HG02973 (cell line): ENCODE data around the gene FAM229A.

Experiments used
- ATAC-seq: cut with Tn5 transposase; IDR thresholded peaks from one replicate; pipeline ENCODE4 v1.9.1; 2021; ENCODE audit warnings: moderate library complexity; ENCODE audit not compliant: unreplicated experiment

FAM229A gene

GRCh38 chr1:32350785-32351398 lies 11.4 kb downstream of the FAM229A start:
- peak; percentile 32 for ATAC-seq

GRCh38 chr1:32349211-32349708 lies 13.0 kb downstream of the FAM229A start:
- ATAC-seq, result no peak

DNA sequence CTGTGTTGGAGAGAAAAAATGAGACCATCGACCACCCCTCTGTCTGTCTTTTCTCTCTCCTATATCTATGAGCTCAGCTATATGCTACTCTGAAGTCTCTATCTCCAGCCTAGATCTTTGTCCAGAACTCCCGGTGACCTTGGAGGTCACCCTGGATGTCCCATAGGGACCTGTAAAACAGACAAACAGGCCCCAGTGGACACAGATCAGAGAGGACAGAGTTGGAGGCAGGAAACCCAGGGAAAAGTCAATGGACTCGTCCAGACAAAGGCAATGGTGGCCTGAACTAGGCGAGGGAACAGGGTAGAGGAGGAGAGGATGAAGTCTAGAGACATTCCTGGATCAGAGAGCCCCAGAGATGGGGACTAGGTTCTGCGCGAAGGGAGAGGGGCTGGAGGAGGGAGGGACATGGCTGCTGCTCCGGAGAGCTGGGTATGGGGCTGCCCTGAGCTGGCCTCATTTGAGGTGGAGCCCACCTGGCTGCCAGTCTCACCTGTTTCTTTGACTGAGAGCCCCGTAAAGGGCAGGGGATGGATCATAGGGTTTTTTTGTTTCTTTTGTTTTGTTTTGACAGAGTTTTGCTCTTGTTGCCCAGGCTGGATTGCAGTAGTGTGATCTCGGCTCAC lies 15.6 kb downstream of the FAM229A start:
- ATAC-seq, result no peak

GRCh38 chr1:32345289-32345827 lies 16.9 kb downstream of the FAM229A start:
- no peak for ATAC-seq

DNA sequence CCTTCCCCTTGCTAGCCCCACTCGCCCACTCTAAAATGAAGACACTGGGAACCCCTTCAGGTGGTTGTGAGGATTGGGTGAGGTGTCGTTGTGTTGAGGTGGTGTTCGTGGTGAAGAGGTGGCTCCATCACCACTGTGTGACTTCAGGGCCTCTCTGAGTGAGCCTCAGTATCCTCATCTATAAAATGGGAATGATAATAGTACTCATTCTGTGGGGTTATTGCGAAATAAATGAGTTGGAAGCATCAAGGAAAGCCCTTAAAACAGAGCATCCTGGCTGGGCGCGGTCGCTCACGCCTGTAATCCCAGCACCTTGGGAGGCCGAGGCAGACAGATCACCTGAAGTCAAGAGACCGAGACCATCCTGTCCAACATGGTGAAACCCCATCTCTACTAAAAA lies 19.6 kb downstream of the FAM229A start:
- ATAC-seq, result no peak

DNA sequence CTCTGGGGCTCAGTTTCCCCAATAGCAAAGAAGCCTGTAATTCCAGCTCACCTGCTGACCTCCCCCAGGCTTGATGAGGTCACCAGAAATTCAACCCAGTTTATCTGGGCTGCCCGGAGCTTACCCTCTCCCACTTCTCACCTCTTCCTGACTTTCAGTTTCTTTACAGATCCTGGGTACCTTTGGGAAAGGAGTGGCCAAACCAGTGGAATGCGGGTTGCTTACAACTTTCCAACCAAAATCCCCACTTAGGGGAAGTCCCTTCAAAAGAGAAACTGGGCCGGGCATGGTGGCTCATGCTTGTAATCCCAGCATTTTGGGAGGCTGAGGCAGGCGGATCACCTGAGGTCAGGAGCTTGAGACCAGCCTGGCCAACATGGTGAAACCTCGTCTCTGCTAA lies 20.3 kb downstream of the FAM229A start:
- ATAC-seq, result no peak

DNA sequence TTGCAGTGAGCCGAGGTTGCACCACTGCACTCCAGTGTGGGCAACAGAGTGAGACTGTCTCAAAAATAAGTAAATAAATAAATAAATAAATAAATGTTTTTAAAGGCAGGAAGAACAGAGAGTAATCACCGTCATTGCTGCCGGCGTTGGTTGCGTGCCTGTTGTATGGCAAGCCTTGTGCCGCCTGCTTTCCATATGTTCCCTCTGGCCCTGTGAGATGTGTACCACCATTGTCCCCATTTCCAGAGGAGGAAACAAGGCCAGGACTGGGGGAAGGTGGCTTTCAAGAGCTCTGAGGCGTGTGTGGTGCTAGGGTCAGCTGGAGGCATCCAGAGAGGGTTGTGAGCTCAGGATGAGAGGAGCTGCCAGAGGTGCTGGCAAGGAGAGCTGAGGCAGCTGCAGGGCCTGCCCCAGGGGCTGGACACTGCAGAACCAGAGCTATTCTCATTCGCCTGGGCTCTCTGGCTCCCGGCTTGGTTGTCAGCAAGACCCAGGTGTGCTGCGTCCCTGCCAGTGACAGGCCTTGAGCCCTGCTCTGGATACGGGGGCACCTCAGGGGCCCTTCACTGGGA lies 21.0 kb downstream of the FAM229A start:
- ATAC-seq, result no peak

DNA sequence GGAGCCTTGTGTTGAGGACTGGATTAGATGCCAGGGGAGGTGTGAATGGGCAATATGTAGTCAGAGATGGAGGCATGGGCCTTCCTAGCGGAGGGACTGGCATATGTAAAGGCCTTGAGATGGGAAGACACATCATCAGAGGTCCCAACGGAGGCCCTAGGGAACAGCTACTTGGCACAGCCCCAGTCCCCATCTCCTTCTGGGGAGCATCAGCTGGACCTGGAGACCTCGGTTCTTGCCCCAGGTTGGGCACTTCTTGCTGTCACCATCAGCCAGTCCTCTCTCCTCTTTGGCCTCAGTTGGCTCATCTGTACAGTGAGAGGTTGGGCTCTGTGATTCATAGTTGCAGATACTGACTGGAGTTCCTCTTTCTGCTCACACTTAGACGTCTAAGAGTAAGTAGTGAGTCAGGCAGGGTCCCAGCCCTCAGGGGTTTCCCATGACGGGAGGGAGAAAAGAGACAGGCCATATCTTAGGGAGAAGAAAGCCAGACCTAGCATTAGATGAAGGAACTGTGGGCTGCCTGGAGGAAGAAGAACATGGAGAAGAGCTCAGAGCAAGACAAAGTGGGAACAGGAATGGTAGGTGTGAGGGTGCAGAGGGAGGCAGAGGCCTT lies 22.8 kb downstream of the FAM229A start:
- no peak for ATAC-seq

DNA sequence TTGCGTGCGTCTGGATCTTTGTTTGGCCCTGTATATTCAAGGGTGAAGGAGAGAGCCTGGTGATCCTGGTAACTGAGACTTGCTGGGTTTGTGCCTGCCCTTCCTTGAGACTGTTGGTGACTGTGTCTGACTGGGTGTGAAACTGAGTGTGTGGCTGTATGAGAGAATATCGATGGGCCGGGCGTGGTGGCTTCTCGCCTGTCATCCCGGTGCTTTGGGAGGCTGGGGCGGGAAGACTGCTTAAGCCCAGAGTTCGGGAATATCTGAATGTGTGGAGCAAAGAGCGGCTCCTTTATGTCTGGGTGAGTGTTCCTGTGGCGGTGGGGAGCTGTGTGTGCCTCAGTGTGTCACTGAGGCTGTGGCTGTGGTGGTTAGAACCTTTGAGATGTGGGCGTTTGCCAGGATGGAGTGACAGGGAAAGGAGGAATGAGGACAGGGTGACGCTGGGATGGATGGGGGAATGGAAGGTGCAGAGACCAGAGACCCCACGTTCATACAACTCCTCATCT lies 23.6 kb downstream of the FAM229A start:
- ATAC-seq, result no peak

DNA sequence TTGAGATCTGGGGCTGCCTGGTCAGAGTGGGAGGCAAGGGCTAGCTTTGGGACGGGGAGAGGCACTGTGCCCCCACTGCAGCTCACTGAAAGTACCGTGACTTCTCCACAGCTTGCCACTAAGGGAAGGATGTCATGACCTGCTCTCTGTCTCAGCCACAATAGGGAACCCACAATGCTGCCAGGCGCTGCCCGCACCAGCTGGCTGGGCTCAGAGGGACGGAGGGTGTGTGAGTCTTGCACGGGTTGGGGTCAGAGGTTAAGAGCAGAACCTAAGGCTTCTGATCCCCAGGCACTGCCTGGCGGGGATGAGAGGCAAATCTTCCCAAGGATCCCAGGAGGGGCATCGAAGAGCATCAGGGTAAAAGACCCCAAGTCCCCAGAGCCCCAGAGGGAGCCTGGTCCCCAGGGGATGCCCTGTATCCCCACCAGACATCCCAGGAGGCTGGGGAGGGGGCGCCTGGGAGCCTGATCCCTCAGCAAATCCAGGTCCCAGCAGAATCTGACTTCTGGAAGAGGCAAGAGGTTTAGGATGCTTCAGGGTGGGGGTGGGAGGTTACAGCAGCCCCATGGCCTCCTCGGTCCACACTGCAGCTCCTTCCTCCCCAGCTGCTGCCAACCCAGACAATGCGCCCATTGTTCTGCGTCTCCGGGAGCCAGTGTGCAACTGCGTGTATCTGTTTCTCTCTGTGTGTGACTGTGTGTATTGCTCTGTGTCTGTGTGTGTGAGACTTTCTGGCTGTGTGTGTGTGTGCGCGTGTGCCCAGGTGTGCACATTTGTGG lies 24.2 kb downstream of the FAM229A start:
- no peak for ATAC-seq

- ATAC-seq, result no peak
Observed at GRCh38 chr1:32336963-32337675, 25.2 kb downstream of the FAM229A start.

DNA sequence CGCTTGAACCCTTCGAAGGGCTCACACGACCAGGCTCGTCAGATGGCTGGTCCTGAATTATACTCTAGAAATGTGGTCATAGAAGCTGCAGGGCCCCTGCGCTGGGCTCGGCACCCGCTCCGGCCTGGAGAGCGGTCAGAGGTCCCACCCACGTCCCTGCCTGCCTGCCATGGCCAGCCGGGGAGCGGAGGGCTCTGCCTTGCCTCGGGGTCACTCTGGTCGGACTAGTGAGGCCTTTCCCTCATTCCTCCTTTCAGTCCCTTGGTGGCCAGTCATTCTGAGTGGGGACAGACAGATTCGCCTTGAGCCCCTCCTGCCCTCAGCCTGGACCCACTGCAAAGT lies 25.7 kb downstream of the FAM229A start:
- ATAC-seq, result no peak

DNA sequence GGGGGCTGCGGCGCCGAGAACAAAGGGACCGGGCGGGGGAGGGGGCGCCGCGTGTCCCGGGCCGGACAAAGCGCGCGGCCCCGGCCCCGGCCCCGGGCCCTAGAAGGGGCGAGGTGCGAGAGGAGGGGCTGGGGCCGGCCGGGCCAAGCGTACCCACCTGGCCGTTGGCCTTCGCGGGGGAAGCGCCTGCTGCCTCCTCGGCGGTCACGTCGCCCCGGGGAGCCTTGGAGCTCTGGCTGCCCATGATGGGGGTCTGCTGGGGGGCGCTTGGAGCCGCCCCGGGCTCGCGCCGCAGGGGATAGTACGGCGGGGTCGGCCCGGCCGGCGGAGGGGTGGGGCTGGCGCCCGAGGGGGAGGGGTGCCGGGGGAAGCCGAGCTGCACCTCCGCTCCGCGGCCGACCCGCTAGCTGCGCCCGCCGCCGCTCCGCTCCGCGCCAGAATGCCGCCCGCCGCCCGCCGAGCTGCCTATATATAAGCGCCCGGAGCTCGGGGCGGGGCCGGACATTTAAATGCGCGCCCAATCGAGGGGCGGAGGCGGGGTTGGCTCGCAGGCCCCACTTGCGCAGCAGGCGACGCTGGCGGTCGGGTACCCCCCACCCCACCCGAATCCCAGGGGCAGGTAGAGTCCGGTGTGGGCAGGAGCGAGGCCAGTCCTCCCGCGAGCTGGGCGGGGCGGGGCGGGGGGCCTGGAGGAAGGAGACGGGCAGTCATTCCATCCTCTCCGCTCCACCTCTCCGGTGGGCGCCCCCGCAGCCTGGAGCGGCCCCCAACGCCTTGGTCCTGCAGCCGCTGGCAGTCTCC lies 26.3 kb downstream of the FAM229A start, which contains the start of gene MARCKSL1:
Gene MARCKSL1, minus strand, starts transcription at position 444 of the 801 bp plus-strand sequence. Its CDS starts 200 bp downstream, at position 244.
- peak; percentile 38 for ATAC-seq

- ATAC-seq, result no peak
Observed at GRCh38 chr1:32335535-32335789, 26.8 kb downstream of the FAM229A start.

GRCh38 chr1:32334864-32335534 lies 27.3 kb downstream of the FAM229A start:
- ATAC-seq, result no peak

- no peak for ATAC-seq
Observed at GRCh38 chr1:32334274-32334861, 27.9 kb downstream of the FAM229A start.

GRCh38 chr1:32333251-32333963 lies 28.9 kb downstream of the FAM229A start:
- ATAC-seq, result no peak
